Breast epithelium (tissue), 3 donors: ENCODE measurements around the gene BICD1.

ENCODE experiments used
- POLR2A ChIP-seq: fragments of 450-650 bp; IDR thresholded peaks from one replicate; pipeline ENCODE4 v1.6.1; 2016; ENCODE audit warnings: antibody characterized with exemption, mild to moderate bottlenecking, moderate library complexity
- TF ChIP-seq, protein P1 (sequence below), 3 donors: fragments of 450-650 bp; IDR thresholded peaks; one replicate each; pipeline ENCODE4 v1.5.1; 2016 to 2017; ENCODE audit warnings: antibody characterized with exemption in 3 of 3, mild to moderate bottlenecking in 3 of 3, moderate library complexity in 3 of 3

DNA sequence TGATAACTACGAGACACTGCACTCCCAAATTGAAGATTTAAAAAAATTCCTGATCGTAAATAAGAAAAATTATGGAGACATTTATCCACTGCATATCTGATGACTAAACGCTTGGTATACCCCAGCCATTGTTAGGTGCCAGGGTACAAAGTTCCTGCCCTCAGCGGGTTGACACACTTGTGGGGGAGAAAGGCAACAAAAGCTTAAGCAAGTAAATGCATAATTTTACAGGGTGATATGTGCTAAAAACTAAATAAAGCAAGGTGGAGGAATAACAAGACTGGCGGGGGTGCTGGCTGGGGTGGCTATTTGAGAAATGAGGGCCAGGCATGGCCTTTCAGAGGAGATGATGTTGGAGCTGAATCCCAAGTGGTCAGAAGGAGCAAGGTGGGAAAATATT lies 25.0 kb downstream of the BICD1 start:
- TF ChIP-seq, protein P1, sequence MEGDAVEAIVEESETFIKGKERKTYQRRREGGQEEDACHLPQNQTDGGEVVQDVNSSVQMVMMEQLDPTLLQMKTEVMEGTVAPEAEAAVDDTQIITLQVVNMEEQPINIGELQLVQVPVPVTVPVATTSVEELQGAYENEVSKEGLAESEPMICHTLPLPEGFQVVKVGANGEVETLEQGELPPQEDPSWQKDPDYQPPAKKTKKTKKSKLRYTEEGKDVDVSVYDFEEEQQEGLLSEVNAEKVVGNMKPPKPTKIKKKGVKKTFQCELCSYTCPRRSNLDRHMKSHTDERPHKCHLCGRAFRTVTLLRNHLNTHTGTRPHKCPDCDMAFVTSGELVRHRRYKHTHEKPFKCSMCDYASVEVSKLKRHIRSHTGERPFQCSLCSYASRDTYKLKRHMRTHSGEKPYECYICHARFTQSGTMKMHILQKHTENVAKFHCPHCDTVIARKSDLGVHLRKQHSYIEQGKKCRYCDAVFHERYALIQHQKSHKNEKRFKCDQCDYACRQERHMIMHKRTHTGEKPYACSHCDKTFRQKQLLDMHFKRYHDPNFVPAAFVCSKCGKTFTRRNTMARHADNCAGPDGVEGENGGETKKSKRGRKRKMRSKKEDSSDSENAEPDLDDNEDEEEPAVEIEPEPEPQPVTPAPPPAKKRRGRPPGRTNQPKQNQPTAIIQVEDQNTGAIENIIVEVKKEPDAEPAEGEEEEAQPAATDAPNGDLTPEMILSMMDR (IDR thresholded peaks at IDR 0.05): no peak
- no peak for TF ChIP-seq POLR2A
